ENCODE data around the gene GNAQ. TPM values are rescaled to one million over a fixed set of nuclear protein-coding genes. Genes with fewer than 3 reads are reported as not detected.

The GNAQ gene
- total RNA-seq, 1 experiment from 2014 or later, result 29.2 TPM

DNA sequence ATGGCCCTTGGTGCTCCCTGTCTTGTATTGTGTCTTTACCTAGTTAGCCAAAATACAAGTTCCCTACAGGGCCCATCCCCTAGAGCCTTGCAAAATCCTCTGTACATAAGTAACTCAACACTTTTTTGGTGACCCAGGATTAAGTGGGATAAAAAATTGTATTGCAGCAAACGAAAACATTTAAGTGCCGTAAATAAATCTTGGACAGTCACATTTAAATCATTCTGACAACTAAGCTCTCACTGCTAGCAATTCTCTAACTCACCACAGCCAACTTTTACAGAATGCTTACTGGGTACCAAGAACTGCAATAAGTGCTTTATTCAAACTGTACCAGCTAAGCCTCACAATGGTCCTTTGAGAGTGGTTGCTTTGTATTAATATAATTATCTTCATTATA is 56.6 kb downstream of the GNAQ start:
- DNase-seq (ENCODE audit: low read depth), result no peak

DNA sequence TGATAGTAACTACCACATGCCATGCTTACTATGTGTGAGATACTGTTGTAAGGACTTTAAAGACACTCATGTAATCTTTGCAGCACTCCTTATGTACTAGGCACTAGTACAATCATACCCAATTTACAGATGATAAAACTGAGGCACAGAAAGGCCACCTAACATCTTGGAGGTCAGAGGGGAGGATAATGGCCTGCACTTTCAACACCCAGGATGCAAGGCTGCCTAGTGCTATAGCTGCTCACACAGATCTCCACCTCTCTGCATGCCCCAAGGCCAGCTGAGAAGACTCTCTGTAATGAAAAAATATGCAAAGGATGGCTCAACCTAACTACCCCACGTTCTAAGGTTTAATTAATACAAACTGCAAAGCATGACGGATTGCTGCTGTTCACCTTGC is 57.2 kb downstream of the GNAQ start:
- no peak for DNase-seq (ENCODE audit: low read depth)

DNA sequence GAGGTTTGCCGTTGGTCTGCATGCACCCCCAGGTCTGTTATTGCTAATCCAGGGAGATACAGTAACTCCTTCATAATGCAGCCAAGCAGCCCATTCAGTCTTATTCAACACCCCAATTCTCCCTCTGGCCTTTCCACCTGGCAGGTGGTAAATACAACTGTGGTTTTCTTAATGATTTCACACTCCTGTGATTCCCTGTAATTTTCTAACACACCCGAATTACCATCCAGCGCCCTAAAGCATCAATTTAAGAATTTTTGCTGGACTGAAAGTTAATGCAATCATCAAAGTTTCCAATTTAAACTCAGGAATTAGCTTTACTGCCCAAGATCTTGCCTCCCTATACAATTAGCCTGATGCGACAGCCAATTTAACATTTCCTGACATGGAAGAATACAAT is 62.5 kb downstream of the GNAQ start:
- DNase-seq (ENCODE audit: low read depth), result no peak

DNA sequence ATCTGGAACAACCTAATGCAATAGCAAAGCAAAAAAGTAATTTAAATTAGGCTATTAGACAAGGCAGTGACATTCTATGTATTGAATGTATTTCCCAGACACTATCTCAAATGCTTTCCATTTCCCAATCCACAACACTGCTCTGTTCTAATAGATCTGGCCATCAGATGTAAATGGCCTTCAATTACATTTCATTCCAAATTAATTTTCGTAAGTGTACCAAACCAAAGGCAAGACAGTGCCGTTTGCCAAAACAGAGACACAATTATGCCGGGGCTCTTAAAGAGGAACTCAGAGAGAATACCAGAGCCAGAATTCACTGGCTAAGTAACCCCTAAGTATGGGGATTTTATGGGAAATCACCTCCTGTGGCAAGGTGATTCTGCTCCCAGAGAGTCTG is 63.1 kb downstream of the GNAQ start:
- no peak for DNase-seq (ENCODE audit: low read depth)

DNA sequence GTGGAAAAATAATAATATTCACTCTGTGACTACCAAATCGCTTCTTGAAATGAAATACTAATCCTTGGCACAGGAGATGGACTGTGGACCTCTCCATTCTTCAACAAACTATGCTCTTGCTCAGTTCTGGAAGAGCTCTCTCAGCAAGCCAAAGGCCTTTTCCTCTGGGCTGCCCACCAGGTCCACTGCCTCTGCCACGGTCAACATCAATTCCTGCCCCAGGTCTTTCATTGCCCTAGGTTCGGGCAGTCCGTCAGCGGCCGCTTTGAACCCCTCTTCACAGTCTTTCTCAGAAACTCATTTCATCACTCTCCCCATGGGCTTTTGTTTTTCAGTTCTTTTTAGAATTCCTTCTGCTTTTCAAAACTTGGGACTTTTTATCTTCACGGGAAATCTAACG is 64.9 kb downstream of the GNAQ start:
- no peak for DNase-seq (ENCODE audit: low read depth)

GRCh38 chr9:77965445-77966123 is 66.0 kb downstream of the GNAQ start:
- no peak for DNase-seq (ENCODE audit: low read depth)

- no peak for DNase-seq (ENCODE audit: low read depth)
Measured at GRCh38 chr9:77964258-77964657, 67.4 kb downstream of the GNAQ start.

GRCh38 chr9:77961541-77961940 is 70.1 kb downstream of the GNAQ start:
- no peak for DNase-seq (ENCODE audit: low read depth)

DNA sequence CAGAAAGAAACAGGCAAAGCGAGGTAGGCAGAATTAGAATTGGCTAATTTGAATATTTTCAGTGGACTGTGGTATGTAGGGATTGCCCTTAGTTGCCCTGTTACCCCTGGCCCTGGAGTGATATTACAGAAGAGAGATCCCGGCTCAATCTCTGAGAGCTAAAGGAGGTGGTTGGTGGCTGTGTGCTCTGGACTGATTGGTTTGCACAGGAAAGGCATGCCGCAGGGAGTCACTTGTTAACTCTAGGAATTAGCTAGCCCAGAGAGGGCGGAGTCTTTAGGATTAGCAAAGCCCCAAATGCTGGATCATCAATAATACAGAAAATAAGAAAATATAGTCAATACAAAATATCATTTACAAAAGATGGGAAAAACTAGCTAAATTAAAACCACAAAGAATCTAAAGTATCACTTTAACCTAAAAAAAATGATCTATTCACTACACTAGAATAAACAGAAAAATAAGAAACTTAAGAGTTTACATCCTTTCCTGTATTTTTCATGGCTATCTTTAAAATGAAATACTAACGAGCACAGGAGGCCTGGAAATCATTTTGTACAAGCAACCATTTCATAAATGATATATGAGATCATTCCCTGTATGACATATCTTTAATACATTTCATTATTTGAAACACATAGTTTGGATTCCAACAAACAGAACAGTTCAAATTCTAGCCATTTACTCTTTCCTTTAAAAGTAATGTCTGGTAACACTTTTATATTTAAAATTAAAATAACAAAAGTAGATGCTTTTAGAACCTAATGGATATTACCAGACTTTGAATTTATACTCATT is 71.1 kb downstream of the GNAQ start:
- DNase-seq (ENCODE audit: low read depth), result no peak

GRCh38 chr9:77959803-77960202 is 71.8 kb downstream of the GNAQ start:
- DNase-seq (ENCODE audit: low read depth), result no peak

DNA sequence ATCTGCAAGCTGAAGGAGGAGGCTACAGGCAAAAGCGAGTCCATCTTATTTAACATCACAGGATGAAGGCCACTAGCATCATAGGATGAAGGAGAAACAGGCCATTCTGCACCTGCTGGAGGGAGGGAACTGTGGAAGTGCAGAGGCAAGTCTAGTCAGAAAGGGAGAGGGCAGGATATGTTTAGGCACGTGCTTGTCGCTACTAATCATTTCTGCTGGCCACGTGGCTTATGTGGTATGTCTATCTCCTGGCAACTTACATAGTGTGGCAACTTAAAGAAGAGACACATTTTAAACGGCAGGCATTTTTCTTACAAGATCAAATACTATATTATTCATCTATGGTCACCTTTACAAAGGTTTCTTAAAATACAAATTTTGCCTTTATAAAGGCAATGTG is 74.0 kb downstream of the GNAQ start:
- no peak for DNase-seq (ENCODE audit: low read depth)

- no peak for DNase-seq (ENCODE audit: low read depth)
Measured at GRCh38 chr9:77956555-77956954, 75.1 kb downstream of the GNAQ start.

DNA sequence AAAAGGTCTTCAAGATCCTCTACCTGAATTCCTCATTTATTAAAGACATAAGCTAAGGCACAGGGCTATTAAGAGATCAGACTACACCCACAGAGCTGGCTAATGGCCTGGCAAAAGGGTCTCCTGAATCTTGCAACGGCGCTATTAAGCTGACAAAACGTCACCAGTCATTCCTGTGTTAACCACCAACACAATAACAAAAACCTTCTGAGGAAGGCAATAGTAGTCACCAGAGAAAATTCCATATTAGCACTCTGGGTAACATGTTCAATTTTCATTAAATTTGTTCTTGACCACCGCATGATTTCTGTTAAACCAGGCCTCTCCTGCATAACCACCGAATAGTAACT is 77.0 kb downstream of the GNAQ start:
- no peak for DNase-seq (ENCODE audit: low read depth)

DNA sequence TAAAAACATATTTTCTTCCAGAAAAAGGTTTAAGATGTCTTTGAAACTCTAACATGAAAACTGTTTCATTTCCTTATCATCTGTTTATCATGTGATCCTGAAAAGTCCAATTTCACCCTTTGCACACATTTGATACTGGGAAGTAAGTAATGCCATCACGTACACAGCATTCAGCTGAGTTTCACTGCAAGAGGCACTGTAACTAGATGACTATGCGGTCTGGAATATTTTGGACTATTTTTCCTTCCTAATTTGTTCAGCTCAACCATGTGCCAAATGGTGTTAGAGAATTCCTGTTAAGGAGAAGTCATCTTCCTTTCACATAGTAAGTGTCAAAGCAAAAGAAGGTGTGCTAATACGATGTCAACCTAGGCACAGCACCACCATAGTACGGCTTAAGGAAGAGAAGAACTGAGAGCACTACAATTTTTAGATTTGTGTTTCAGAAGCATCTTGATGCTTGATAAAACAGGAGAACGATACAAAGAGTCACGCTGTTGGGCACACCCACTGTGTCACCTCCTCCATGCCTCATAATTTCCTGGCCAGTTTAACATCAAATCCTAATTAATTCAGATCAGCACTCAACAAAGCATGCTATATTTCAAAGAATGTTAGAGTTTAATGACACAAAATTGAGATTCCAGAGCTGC is 77.5 kb downstream of the GNAQ start:
- DNase-seq (ENCODE audit: low read depth), result peak; percentile 22

DNA sequence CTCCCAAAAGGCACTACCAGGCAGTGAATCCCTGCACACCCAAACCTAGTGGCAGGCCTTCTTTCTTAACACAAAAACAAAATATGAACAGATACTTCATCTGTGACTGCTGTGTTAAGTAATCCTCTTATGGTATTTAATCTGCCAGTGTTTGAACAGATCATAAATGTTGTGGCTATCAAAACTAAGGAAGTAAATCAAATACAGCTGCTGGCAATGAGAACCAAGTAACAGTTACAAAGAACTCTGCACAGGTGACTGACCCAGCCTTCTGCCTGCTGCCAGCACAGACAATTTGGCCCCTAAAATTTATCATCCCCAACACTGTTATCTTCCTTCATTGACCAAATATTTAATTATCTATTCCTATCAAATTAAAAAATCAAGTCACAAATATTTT is 78.0 kb downstream of the GNAQ start:
- DNase-seq (ENCODE audit: low read depth), result peak; percentile 10

- peak; percentile 54 for DNase-seq (ENCODE audit: low read depth)
Measured at GRCh38 chr9:77952635-77953328, 78.8 kb downstream of the GNAQ start.

GRCh38 chr9:77951369-77951768 is 80.2 kb downstream of the GNAQ start:
- no peak for DNase-seq (ENCODE audit: low read depth)

- no peak for DNase-seq (ENCODE audit: low read depth)
Measured at GRCh38 chr9:77949751-77950436, 81.7 kb downstream of the GNAQ start.

DNA sequence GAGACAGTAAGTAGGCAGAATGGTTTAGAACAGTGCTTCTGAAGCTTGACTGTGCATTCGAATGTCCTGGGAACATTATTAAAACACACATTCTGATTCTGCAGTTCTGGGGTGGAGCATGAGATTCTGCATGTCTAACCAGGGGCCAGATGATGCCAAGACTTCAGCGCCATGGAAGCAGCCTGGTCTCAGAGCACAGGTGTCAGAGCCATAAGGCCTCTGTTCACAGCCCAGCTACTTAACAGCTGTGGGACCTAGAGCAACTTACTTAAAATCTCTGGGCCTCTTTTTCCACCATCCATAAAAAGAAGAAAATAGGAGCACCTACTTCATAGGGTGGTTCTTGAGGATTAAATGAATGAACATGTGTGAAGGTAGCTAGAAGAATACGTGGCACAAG is 84.0 kb downstream of the GNAQ start:
- DNase-seq (ENCODE audit: low read depth), result no peak

DNA sequence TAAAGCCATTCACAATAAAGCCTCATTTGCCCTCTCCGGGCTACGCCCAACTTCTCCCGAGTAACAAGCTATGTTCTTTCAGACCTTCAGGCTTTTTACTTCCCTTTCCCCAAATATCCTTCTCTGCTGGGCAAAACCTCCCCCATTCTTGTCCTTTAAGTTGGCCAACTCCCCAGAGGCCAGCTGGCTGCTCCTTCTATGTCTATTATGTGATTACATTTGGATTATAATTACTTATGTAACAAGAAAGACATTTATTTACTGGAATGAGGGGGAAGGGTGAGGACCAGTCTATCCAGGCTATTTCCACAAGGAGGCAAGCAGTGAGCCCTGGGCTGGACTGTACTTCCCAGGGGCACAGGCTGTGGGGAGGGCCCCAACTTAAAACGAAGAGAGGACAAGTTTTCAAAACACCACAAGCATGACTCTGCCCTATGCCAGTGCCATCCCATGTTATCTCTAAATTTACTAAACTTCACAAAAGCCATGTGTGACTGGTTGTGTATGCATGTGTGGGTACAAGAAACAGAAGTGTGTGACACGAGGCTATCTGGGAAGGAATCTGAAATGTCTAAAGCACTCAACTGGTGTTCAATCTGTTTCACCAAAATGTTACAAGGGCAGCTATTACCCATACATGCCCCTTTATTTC is 84.5 kb downstream of the GNAQ start:
- no peak for DNase-seq (ENCODE audit: low read depth)

- no peak for DNase-seq (ENCODE audit: low read depth)
Measured at GRCh38 chr9:77946296-77946695, 85.3 kb downstream of the GNAQ start.

Measured in LHCN-M2 (cell line).